Fibroblast of pulmonary artery (primary cell): ENCODE data around the gene RALGPS1.
A peak's percentile ranks its signal among the peaks of the same experiment; 100 is the strongest.

Experiments
- DNase-seq: peaks from one replicate; pipeline ENCODE4 v3.0.0-alpha.2; 2010; ENCODE audit warnings: low read depth
- H3K4me3 ChIP-seq: replicated peaks from 2 replicates; pipeline ENCODE4 v1.5.1; 2011; ENCODE audit warnings: low read depth, mild to moderate bottlenecking, control low read depth, low read length, moderate library complexity
- TF ChIP-seq, protein P1 (sequence below): IDR thresholded peaks from 2 replicates; pipeline ENCODE4 v1.5.1; 2011; ENCODE audit warnings: mild to moderate bottlenecking, control low read depth, low read length, inconsistent platforms; ENCODE audit errors: missing control alignments

RALGPS1 gene

DNA sequence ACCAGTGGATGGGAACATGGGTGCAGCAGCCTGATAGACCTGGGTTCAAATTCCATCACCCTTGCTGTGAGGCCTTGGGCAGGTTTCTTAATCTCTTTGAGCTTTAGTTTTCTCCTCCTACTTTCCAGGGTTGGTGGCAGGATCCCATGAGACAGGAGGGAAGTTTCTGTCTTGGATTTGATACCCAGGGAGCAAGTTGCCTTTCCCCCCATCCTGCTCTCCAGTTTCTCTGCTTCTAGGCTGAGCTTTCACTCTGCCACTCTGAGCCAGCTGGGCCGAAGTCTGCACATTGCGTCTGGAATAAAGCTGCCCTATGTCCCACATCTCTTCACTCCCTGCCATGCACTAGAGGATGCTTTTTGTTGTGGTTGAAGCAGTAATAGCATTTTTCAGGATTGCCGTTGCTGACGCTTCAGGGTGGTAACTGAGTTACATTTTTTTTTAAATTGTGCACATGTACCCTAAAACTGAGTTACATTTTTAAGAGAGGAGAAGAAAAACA lies 248.3 kb downstream of the RALGPS1 start:
- DNase-seq = no peak
- TF ChIP-seq, protein P1, sequence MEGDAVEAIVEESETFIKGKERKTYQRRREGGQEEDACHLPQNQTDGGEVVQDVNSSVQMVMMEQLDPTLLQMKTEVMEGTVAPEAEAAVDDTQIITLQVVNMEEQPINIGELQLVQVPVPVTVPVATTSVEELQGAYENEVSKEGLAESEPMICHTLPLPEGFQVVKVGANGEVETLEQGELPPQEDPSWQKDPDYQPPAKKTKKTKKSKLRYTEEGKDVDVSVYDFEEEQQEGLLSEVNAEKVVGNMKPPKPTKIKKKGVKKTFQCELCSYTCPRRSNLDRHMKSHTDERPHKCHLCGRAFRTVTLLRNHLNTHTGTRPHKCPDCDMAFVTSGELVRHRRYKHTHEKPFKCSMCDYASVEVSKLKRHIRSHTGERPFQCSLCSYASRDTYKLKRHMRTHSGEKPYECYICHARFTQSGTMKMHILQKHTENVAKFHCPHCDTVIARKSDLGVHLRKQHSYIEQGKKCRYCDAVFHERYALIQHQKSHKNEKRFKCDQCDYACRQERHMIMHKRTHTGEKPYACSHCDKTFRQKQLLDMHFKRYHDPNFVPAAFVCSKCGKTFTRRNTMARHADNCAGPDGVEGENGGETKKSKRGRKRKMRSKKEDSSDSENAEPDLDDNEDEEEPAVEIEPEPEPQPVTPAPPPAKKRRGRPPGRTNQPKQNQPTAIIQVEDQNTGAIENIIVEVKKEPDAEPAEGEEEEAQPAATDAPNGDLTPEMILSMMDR = no peak
- no peak overlapping the region for H3K4me3 ChIP-seq

DNA sequence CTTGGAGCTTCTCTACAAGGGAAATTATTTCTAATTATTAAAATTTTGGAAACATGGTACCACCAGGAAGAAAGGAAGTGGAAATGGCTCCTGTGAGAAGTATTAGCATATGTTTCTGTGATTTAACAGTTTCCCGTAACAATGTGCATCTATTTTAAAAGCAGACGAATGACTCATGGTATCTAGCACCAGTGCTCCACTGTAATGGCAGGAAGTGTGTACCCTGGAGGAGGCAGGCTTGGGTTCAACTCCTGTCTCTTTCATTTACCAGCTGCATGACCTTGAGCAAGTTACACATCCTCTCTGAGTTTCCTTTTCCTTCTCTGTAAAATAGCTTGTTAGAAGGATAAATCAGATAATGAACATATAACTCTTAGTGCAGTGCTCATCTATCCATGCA lies 248.8 kb downstream of the RALGPS1 start:
- DNase-seq = peak; percentile 88

DNA sequence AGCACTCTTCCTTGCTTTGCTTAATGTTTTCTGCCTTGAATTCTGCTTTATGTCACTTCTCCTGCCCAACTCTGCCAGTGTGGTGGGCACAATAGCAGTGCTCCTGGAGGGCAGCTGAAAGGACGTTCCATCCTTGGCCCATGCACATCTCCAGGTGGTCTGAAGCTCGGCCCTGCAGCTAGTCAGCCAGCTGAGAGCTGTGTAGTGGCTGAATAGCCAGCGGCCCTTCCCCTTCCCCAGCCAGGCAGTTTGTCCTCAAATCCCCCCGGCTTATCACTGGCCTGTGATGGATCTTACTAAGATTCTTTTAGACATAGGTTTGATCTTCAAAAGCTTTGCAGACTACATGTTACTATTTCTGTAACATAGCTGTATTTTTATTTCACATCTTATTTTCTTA lies 250.5 kb downstream of the RALGPS1 start:
- TF ChIP-seq, protein P1 = no peak
- no peak for DNase-seq
- H3K4me3 ChIP-seq = no peak overlapping the region

More for the DNA sequence above, 248.8 kb downstream of the RALGPS1 start:
- TF ChIP-seq, protein P1 = no peak
- no peak overlapping the region for H3K4me3 ChIP-seq

DNA sequence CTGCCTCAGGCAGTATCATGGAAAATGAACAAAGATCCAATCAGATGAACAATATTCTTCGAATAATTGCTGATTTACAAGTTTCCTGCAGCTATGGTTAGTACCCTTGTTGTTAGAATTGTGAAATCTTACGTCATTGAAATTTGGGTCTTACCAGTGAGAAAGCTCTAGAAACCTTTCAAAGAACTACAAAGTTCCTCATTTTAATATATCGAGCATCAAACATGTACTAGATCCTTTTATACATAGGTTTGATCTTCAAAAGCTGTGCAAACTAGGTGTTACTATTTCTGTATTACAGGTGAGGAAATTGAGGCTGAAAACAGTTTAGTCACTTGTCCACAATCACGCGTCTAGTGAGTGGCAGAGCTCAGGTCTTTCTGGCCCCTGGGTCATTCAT lies 251.5 kb downstream of the RALGPS1 start:
- no peak overlapping the region for H3K4me3 ChIP-seq
- no peak for DNase-seq
- TF ChIP-seq, protein P1 = no peak

DNA sequence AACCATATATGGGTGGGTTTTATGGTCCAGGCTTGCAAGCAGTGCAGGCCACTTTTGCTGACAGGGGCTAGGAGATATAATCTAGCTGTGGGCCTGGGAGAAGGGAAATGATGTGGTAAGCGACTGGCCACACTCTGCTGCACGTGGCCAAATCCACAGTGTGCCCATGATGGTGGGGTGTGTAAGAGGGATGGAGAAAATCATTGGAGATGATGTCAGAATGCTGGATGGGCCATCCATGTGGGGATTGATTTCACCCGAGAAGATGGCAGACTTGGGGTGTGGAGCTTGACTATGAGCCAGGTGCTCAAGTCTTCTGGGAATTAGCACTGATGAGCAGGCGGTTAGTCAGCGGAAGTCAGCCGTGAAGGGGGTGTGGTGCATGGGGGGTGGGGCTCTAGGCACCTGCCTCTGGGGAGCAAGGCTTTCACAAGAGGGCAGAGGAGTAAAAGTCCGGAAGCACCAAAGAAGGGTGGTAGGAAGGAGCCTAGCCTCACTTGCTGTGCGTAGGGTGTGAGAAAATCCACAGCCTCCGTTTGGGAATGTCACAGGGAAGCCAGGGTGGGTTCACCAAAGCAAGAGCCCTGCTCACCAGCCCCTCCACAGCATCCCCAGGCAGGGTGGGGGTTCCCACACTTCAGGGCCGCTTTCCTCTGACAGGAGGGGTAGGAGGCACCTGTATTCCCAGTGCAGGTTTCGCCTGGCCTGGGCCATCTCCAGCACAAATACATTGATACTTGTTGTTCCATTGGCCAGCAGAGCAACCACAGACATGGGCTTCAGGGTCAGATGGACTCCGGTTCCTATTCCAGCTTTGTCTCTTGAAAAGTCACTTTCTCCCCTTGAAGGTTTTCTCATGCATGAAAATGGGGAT lies 252.3 kb downstream of the RALGPS1 start:
- H3K4me3 ChIP-seq = no peak overlapping the region
- DNase-seq = no peak
- TF ChIP-seq, protein P1 = no peak

DNA sequence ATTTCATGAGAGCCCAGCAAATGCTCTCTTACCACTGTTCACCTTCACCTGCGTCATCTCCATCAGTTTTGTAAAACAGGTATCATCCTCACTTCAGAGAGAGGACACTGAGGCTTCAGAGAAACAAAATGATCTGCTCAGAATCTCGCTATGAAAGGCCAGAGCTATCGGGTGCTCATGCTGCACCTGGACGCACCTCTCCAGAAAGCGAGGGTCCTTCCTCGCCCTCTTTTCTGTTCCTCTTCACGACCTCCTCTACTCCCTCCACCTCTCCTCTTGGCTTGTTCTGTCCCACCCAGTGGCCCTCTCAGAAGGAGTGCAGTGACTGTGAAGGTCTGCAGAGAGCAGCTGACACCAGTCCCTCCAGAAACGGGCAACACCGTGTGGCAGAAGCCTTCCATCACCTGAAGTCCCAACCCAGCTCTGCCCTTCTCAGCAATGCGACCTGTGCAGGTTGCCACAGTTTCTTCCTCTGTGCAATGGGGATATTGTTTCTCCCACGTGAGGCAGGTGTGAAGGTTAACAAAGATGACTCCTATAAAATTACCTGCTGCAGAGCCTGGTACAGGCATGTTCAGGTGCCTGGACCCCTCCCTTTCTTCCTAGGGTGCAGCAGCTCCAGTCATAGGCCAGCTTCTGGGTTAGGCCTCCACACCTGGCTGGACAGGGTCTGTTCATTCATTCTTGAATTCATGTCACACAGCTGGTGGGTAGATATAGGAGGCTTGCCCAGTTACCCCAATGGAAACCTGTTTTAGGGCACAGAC lies 253.2 kb downstream of the RALGPS1 start:
- no peak for DNase-seq
- TF ChIP-seq, protein P1 = no peak
- H3K4me3 ChIP-seq = no peak overlapping the region
